ENCODE measurements around the gene ST8SIA4. TPM values are rescaled to one million over a fixed set of nuclear protein-coding genes. Genes with fewer than 3 reads are reported as not detected.

Gene ST8SIA4
- polyA plus RNA-seq, 2 donors: 0.35 to 0.36 TPM

DNA sequence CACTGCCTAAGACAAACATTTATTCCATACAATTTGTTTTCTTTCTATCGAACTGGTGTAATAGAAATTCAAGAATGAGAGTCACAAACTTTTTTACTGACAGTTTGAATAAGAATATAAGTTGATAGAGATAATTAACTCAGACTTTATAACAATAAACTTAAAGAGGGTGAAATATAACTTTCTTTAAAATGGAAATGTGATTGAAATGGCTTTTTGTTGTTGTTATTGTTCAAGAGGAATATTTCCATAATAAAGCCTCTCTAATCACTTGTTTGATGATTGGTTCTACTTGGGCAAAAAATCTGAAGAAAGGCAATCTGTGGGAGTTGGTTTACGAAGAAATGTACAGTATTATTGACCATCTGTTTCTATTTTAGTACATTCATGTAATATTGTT lies 79.3 kb downstream of the ST8SIA4 start:
- H3K4me3 ChIP-seq (ENCODE audit: low read depth in 1 of 2, low read length in 2 of 2): no peak overlapping the region
- peaks cover 0 to 2% of the 10 kb centered on the region in 2 donors for H3K4me1 ChIP-seq (ENCODE audit: control insufficient read depth in 2 of 2, insufficient read depth in 2 of 2, low read length in 1 of 2)
- H3K27ac ChIP-seq (ENCODE audit: low read depth in 2 of 2, low read length in 1 of 2): no peak overlapping the region
- no peaks in the 10 kb centered on the region for H3K36me3 ChIP-seq (ENCODE audit: control insufficient read depth in 2 of 2, insufficient read depth in 2 of 2, low read length in 1 of 2)
- 74 to 82% methylated on average over 2 of the region's 2 CpGs for WGBS, 2 donors
- no peaks in the 10 kb centered on the region for H3K27me3 ChIP-seq (ENCODE audit: control insufficient read depth in 1 of 2, insufficient read depth in 2 of 2, low read length in 2 of 2)
- H3K9me3 ChIP-seq (ENCODE audit: control insufficient read depth in 2 of 2, insufficient read depth in 1 of 2, low read depth in 1 of 2, low read length in 1 of 2): no peaks in the 10 kb centered on the region

DNA sequence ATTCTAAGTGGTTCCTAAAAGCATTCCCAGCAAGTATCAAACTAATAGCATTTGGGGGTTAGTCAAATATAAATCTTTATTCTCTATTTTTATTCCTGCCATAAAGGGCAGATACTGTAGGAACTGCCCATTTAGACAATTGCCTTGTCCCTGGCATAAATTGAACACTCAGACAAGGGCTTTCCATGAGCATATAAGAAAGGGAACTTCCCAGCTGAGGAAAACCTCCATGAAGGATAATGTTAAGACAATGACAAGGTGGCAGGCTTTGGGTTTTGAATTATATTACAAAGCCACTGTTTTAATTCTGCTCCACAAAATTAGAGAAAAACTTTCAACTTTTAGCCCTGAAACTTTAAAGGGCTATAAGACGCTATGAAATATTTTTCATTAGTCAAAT lies 81.3 kb downstream of the ST8SIA4 start:
- Histone ChIP-seq H3K4me1 (ENCODE audit: control insufficient read depth in 2 of 2, insufficient read depth in 2 of 2, low read length in 1 of 2) (no peaks in the 10 kb centered on the region), H3K27me3 (ENCODE audit: control insufficient read depth in 1 of 2, insufficient read depth in 2 of 2, low read length in 2 of 2) (no peaks in the 10 kb centered on the region), H3K9me3 (ENCODE audit: control insufficient read depth in 2 of 2, insufficient read depth in 1 of 2, low read depth in 1 of 2, low read length in 1 of 2) (no peaks in the 10 kb centered on the region), H3K27ac (ENCODE audit: low read depth in 2 of 2, low read length in 1 of 2) (no peak overlapping the region), H3K36me3 (ENCODE audit: control insufficient read depth in 2 of 2, insufficient read depth in 2 of 2, low read length in 1 of 2) (no peaks in the 10 kb centered on the region), H3K4me3 (ENCODE audit: low read depth in 1 of 2, low read length in 2 of 2) (no peak overlapping the region)
- 94 to 95% methylated on average over 1 of the region's 1 CpG for WGBS, 2 donors

GRCh38 chr5:100818340-100818739 lies 84.7 kb downstream of the ST8SIA4 start:
- Histone ChIP-seq H3K4me1 (ENCODE audit: control insufficient read depth in 2 of 2, insufficient read depth in 2 of 2, low read length in 1 of 2) (no peaks in the 10 kb centered on the region), H3K36me3 (ENCODE audit: control insufficient read depth in 2 of 2, insufficient read depth in 2 of 2, low read length in 1 of 2) (no peaks in the 10 kb centered on the region), H3K4me3 (ENCODE audit: low read depth in 1 of 2, low read length in 2 of 2) (no peak overlapping the region), H3K27ac (ENCODE audit: low read depth in 2 of 2, low read length in 1 of 2) (no peak overlapping the region), H3K9me3 (ENCODE audit: control insufficient read depth in 2 of 2, insufficient read depth in 1 of 2, low read depth in 1 of 2, low read length in 1 of 2) (no peaks in the 10 kb centered on the region), H3K27me3 (ENCODE audit: control insufficient read depth in 1 of 2, insufficient read depth in 2 of 2, low read length in 2 of 2) (no peaks in the 10 kb centered on the region)

- H3K27me3 ChIP-seq (ENCODE audit: control insufficient read depth in 1 of 2, insufficient read depth in 2 of 2, low read length in 2 of 2): no peaks in the 10 kb centered on the region
- H3K36me3 ChIP-seq (ENCODE audit: control insufficient read depth in 2 of 2, insufficient read depth in 2 of 2, low read length in 1 of 2): no peaks in the 10 kb centered on the region
- no peaks in the 10 kb centered on the region for H3K9me3 ChIP-seq (ENCODE audit: control insufficient read depth in 2 of 2, insufficient read depth in 1 of 2, low read depth in 1 of 2, low read length in 1 of 2)
- WGBS, 2 donors: 81 to 82% methylated on average over 2 of the region's 2 CpGs
- H3K4me1 ChIP-seq (ENCODE audit: control insufficient read depth in 2 of 2, insufficient read depth in 2 of 2, low read length in 1 of 2): no peaks in the 10 kb centered on the region
- no peak overlapping the region for H3K27ac ChIP-seq (ENCODE audit: low read depth in 2 of 2, low read length in 1 of 2)
- no peak overlapping the region for H3K4me3 ChIP-seq (ENCODE audit: low read depth in 1 of 2, low read length in 2 of 2)
Observed at GRCh38 chr5:100803397-100803796, 99.7 kb downstream of the ST8SIA4 start.

DNA sequence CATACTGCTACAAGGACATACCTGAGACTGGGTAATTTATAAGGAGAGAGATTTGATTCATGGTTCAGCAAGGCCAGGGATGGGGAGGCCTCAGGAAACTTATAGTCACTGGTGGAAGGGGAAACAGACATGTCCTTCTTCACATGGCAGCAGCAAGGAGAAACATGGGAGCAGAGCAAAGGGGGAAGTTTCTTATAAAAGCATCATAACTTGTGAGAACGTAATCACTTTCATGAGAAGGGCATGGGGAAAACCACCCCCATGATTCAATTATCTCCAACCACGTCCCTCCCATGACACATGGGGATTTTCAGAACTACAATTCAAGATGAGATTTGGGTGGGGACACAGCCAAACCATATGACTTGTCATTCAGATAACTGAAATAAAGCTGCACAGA lies 100.9 kb downstream of the ST8SIA4 start:
- no peaks in the 10 kb centered on the region for H3K27me3 ChIP-seq (ENCODE audit: control insufficient read depth in 1 of 2, insufficient read depth in 2 of 2, low read length in 2 of 2)
- H3K36me3 ChIP-seq (ENCODE audit: control insufficient read depth in 2 of 2, insufficient read depth in 2 of 2, low read length in 1 of 2): no peaks in the 10 kb centered on the region
- no peaks in the 10 kb centered on the region for H3K4me1 ChIP-seq (ENCODE audit: control insufficient read depth in 2 of 2, insufficient read depth in 2 of 2, low read length in 1 of 2)
- no peak overlapping the region for H3K27ac ChIP-seq (ENCODE audit: low read depth in 2 of 2, low read length in 1 of 2)
- WGBS, 2 donors: 73 to 79% methylated on average over 2 of the region's 2 CpGs
- no peak overlapping the region for H3K4me3 ChIP-seq (ENCODE audit: low read depth in 1 of 2, low read length in 2 of 2)
- H3K9me3 ChIP-seq (ENCODE audit: control insufficient read depth in 2 of 2, insufficient read depth in 1 of 2, low read depth in 1 of 2, low read length in 1 of 2): no peaks in the 10 kb centered on the region

DNA sequence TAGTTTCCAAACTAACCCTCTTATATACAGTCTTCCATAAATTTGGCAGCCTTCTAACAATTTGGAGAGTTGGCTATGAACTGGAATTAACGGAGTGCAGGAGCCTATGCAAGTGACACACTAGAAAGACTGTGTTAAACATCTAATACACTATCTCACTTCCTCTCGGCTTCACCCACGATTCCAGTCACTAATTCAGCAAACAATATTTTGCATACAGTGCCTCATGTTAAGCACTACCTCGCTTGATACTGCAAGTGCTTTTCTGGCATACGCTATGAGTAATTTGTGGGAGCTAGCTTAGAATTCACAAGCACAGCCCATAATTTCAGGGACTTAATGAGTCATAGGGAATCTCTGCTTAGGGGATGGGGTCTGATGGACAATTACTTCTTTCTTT lies 102.5 kb downstream of the ST8SIA4 start:
- Histone ChIP-seq H3K27me3 (ENCODE audit: control insufficient read depth in 1 of 2, insufficient read depth in 2 of 2, low read length in 2 of 2) (no peaks in the 10 kb centered on the region), H3K4me3 (ENCODE audit: low read depth in 1 of 2, low read length in 2 of 2) (no peak overlapping the region), H3K9me3 (ENCODE audit: control insufficient read depth in 2 of 2, insufficient read depth in 1 of 2, low read depth in 1 of 2, low read length in 1 of 2) (no peaks in the 10 kb centered on the region), H3K27ac (ENCODE audit: low read depth in 2 of 2, low read length in 1 of 2) (no peak overlapping the region), H3K36me3 (ENCODE audit: control insufficient read depth in 2 of 2, insufficient read depth in 2 of 2, low read length in 1 of 2) (no peaks in the 10 kb centered on the region), H3K4me1 (ENCODE audit: control insufficient read depth in 2 of 2, insufficient read depth in 2 of 2, low read length in 1 of 2) (no peaks in the 10 kb centered on the region)
- 85 to 86% methylated on average over 5 of the region's 5 CpGs for WGBS, 2 donors

GRCh38 chr5:100799166-100799565 lies 103.9 kb downstream of the ST8SIA4 start:
- H3K27ac ChIP-seq (ENCODE audit: low read depth in 2 of 2, low read length in 1 of 2): no peak overlapping the region
- 93 to 94% methylated on average over 2 of the region's 2 CpGs for WGBS, 2 donors
- H3K4me3 ChIP-seq (ENCODE audit: low read depth in 1 of 2, low read length in 2 of 2): no peak overlapping the region
- H3K27me3 ChIP-seq (ENCODE audit: control insufficient read depth in 1 of 2, insufficient read depth in 2 of 2, low read length in 2 of 2): no peaks in the 10 kb centered on the region
- H3K4me1 ChIP-seq (ENCODE audit: control insufficient read depth in 2 of 2, insufficient read depth in 2 of 2, low read length in 1 of 2): no peaks in the 10 kb centered on the region
- H3K36me3 ChIP-seq (ENCODE audit: control insufficient read depth in 2 of 2, insufficient read depth in 2 of 2, low read length in 1 of 2): no peaks in the 10 kb centered on the region
- H3K9me3 ChIP-seq (ENCODE audit: control insufficient read depth in 2 of 2, insufficient read depth in 1 of 2, low read depth in 1 of 2, low read length in 1 of 2): peaks cover 2% of the 10 kb centered on the region in 2 donors

GRCh38 chr5:100797861-100798260 lies 105.2 kb downstream of the ST8SIA4 start:
- no peaks in the 10 kb centered on the region for H3K27me3 ChIP-seq (ENCODE audit: control insufficient read depth in 1 of 2, insufficient read depth in 2 of 2, low read length in 2 of 2)
- H3K9me3 ChIP-seq (ENCODE audit: control insufficient read depth in 2 of 2, insufficient read depth in 1 of 2, low read depth in 1 of 2, low read length in 1 of 2): peaks cover 4 to 5% of the 10 kb centered on the region in 2 donors
- no peak overlapping the region for H3K4me3 ChIP-seq (ENCODE audit: low read depth in 1 of 2, low read length in 2 of 2)
- no peak overlapping the region for H3K27ac ChIP-seq (ENCODE audit: low read depth in 2 of 2, low read length in 1 of 2)
- no peaks in the 10 kb centered on the region for H3K36me3 ChIP-seq (ENCODE audit: control insufficient read depth in 2 of 2, insufficient read depth in 2 of 2, low read length in 1 of 2)
- H3K4me1 ChIP-seq (ENCODE audit: control insufficient read depth in 2 of 2, insufficient read depth in 2 of 2, low read length in 1 of 2): no peaks in the 10 kb centered on the region
- 71 to 73% methylated on average over 2 of the region's 2 CpGs for WGBS, 2 donors

DNA sequence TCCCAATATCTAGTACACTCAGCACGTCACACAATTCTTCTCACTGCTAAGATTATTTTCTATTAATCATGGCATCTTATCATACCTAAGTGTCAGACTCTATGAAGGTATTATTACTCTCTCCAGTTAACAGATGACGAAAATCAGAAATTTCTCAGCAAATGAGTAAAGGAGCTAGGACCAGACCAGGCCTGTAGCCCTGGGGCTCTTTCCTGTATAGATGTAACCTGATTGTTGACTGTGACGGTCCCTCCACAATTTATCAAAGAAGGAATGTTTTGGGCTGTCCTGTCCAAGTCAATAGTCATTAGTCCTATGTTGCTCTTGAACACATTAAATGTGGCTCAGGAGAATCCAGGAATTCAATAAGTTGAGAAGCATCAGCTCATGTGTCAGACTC lies 106.2 kb downstream of the ST8SIA4 start:
- no peak overlapping the region for H3K27ac ChIP-seq (ENCODE audit: low read depth in 2 of 2, low read length in 1 of 2)
- no peaks in the 10 kb centered on the region for H3K27me3 ChIP-seq (ENCODE audit: control insufficient read depth in 1 of 2, insufficient read depth in 2 of 2, low read length in 2 of 2)
- no peaks in the 10 kb centered on the region for H3K36me3 ChIP-seq (ENCODE audit: control insufficient read depth in 2 of 2, insufficient read depth in 2 of 2, low read length in 1 of 2)
- H3K4me3 ChIP-seq (ENCODE audit: low read depth in 1 of 2, low read length in 2 of 2): no peak overlapping the region
- peaks cover 4 to 5% of the 10 kb centered on the region in 2 donors for H3K9me3 ChIP-seq (ENCODE audit: control insufficient read depth in 2 of 2, insufficient read depth in 1 of 2, low read depth in 1 of 2, low read length in 1 of 2)
- WGBS, 2 donors: 81 to 84% methylated on average over 3 of the region's 3 CpGs
- H3K4me1 ChIP-seq (ENCODE audit: control insufficient read depth in 2 of 2, insufficient read depth in 2 of 2, low read length in 1 of 2): no peaks in the 10 kb centered on the region

DNA sequence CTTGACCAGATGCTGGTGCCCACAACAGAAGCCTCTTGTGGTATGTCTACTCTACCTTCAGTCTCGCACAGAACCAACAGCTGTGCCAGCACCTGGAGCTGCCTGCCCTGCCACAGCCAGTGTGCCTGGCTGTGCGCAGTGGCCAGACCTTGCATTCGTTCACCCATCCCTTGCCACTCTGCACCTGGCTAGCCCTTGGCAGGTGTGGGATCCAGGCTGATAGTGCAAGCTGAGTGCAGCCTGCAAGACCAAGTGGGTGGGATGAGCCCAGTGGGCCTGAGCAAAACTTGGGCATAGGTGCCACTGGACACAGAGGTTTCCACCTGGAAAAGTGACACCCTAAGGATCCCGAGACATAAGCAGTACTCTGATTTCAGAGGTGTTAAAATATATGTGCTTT lies 108.2 kb downstream of the ST8SIA4 start:
- 96 to 99% methylated on average over 4 of the region's 4 CpGs for WGBS, 2 donors
- Histone ChIP-seq H3K27ac (ENCODE audit: low read depth in 2 of 2, low read length in 1 of 2) (no peak overlapping the region), H3K4me3 (ENCODE audit: low read depth in 1 of 2, low read length in 2 of 2) (no peak overlapping the region), H3K9me3 (ENCODE audit: control insufficient read depth in 2 of 2, insufficient read depth in 1 of 2, low read depth in 1 of 2, low read length in 1 of 2) (peaks cover 4 to 5% of the 10 kb centered on the region in 2 donors), H3K36me3 (ENCODE audit: control insufficient read depth in 2 of 2, insufficient read depth in 2 of 2, low read length in 1 of 2) (no peaks in the 10 kb centered on the region), H3K4me1 (ENCODE audit: control insufficient read depth in 2 of 2, insufficient read depth in 2 of 2, low read length in 1 of 2) (no peaks in the 10 kb centered on the region), H3K27me3 (ENCODE audit: control insufficient read depth in 1 of 2, insufficient read depth in 2 of 2, low read length in 2 of 2) (no peaks in the 10 kb centered on the region)
